Left ventricle myocardium inferior (tissue), 1 donor: ENCODE measurements around the gene CHCHD10. TPM values are rescaled to one million over a fixed set of nuclear protein-coding genes. Genes with fewer than 3 reads are reported as not detected.

ENCODE experiments used
- DNase-seq: peaks from one replicate; pipeline ENCODE4 v3.0.0-alpha.2; 2020
- H3K27ac ChIP-seq: fragments of 200-600 bp; replicated peaks from 2 replicates; pipeline ENCODE4 v1.8.0; 2021
- H3K27me3 ChIP-seq: fragments of 200-600 bp; 2 replicates; pipeline ENCODE4 v1.8.0; 2021; ENCODE audit warnings: low read depth
- H3K36me3 ChIP-seq: fragments of 200-600 bp; 2 replicates; pipeline ENCODE4 v1.8.0; 2021
- H3K4me1 ChIP-seq: fragments of 200-600 bp; 2 replicates; pipeline ENCODE4 v1.8.0; 2021
- H3K4me3 ChIP-seq: fragments of 200-600 bp; 2 replicates; pipeline ENCODE4 v1.8.0; 2021; ENCODE audit warnings: mild to moderate bottlenecking, moderate library complexity
- H3K9me3 ChIP-seq: fragments of 200-600 bp; replicated peaks from 2 replicates; pipeline ENCODE4 v1.8.0; 2021
- CTCF ChIP-seq: fragments of 200-600 bp; IDR thresholded peaks from 2 replicates; pipeline ENCODE4 v1.8.0; 2021; ENCODE audit warnings: antibody characterized with exemption, mild to moderate bottlenecking, borderline replicate concordance
- intact Hi-C: fragments of 100-400 bp; cut with micrococcal nuclease; formaldehyde crosslinking; loops from one replicate; pipeline ENCODE4 v1.11.0; 2022
- total RNA-seq: library from RNA; stranded (reverse); fragmentation: NEBNext Ultra II Directional; extraction: Animal tissue kit (Norgen Biotek cat#: 25700); gene quantifications from one replicate; pipeline ENCODE4 v1.2.1, GENCODE V29; 2021
- donor health status: DM: no; HTN: yes; CAD: no; lungs with severe emphysema.

Gene CHCHD10
- total RNA-seq, 1 donor from 2014 or later, result 1,446 TPM

DNA sequence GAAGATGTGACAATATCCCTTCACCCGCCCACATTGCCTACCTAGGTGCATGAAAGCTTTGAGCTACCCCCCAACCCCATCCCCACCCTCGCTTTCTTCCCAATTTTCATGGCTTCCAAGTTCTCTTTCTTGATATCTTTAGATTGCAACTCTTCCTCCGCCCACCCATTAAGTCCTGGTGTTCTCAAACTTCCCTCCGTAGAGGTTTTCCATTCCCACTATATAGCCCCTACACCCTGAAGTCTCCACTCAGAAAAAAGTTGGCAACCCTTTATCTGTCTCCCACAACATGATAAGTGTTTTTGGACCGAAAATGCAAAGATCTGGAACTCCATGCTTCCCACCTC, 17.4 kb downstream of the CHCHD10 start:
- intact Hi-C loops, result no loop called here
- no peak for DNase-seq
- H3K27ac ChIP-seq, result peak overlapping the region; percentile 91
- peak overlapping the region; percentile 83 for H3K4me3 ChIP-seq
- H3K4me1 ChIP-seq, result peaks cover 21% of the 10 kb centered on the region
- no peaks in the 10 kb centered on the region for H3K9me3 ChIP-seq
- no peak for TF ChIP-seq CTCF
- H3K36me3 ChIP-seq, result no peaks in the 10 kb centered on the region
- H3K27me3 ChIP-seq, result no peaks in the 10 kb centered on the region

DNA sequence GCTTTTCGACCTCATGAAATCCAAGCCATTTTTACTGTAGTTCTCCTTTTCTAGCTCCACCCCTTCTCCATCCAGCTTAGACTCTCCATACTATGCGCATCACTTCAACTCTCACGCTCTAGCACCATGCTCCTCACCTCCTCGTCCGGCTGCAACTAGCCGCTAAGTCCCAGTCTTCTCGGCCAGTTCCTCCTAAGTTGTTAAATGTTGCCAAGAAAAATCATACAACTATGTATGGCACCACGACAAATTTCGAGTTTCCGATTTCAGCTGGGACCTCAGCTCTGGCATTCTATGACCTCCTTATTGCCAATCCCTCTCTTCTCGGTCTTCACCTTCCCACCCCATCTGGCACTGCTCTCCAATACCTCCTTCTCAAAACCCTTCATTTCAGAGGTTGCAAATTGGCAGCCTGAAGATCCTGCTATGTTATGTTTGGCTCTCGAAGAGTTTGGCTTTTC, 17.9 kb downstream of the CHCHD10 start:
- Histone ChIP-seq H3K36me3 (peaks cover 5% of the 10 kb centered on the region), H3K9me3 (no peaks in the 10 kb centered on the region), H3K4me3 (peak overlapping the region; percentile 83), H3K27me3 (no peaks in the 10 kb centered on the region), H3K27ac (peak overlapping the region; percentile 91), H3K4me1 (peaks cover 21% of the 10 kb centered on the region)
- no peak for TF ChIP-seq CTCF
- no peak for DNase-seq
- intact Hi-C loops, result no loop called here

GRCh38 chr22:23745791-23746190, 22.0 kb downstream of the CHCHD10 start:
- Histone ChIP-seq H3K36me3 (peaks cover 29% of the 10 kb centered on the region), H3K27ac (no peak overlapping the region), H3K4me3 (no peak overlapping the region), H3K4me1 (peaks cover 33% of the 10 kb centered on the region), H3K9me3 (peaks cover 6% of the 10 kb centered on the region), H3K27me3 (no peaks in the 10 kb centered on the region)
- no peak for DNase-seq
- intact Hi-C loops, result no loop called here
- no peak for TF ChIP-seq CTCF

DNA sequence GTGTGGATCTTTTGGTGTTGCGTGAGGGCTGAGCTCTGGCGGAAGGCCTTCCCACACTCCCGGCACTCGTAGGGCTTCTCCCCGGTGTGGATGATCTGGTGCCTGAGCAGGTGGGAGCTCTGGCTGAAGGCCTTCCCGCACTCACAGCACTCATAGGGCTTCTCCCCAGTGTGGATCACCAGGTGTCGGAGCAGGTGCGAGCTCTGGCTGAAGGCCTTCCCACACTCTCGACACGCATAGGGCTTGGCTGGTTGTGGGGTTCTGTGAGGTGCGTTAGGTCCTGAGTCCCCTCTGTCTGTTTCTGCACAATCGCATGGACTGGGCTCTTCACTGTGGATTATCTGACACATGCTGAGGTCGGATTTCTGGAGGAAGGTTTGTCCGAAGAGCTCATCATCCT, 23.3 kb downstream of the CHCHD10 start:
- Histone ChIP-seq H3K36me3 (peaks cover 29% of the 10 kb centered on the region), H3K4me1 (peaks cover 20% of the 10 kb centered on the region), H3K9me3 (peaks cover 6% of the 10 kb centered on the region), H3K27ac (no peak overlapping the region), H3K27me3 (no peaks in the 10 kb centered on the region), H3K4me3 (no peak overlapping the region)
- no peak for TF ChIP-seq CTCF
- intact Hi-C loops, result no loop called here
- DNase-seq, result no peak

- intact Hi-C loops, result no loop called here
- peaks cover 29% of the 10 kb centered on the region for H3K36me3 ChIP-seq
- H3K9me3 ChIP-seq, result peaks cover 6% of the 10 kb centered on the region
- no peak overlapping the region for H3K27ac ChIP-seq
- no peaks in the 10 kb centered on the region for H3K27me3 ChIP-seq
- TF ChIP-seq CTCF, result no peak
- H3K4me1 ChIP-seq, result peaks cover 20% of the 10 kb centered on the region
- DNase-seq, result no peak
- H3K4me3 ChIP-seq, result no peak overlapping the region
These were observed 23.8 kb downstream of the CHCHD10 start for GRCh38 chr22:23744001-23744400.

- intact Hi-C loops, result no loop called here
- Histone ChIP-seq H3K9me3 (peaks cover 6% of the 10 kb centered on the region), H3K27ac (peak overlapping the region; percentile 56), H3K4me1 (peaks cover 20% of the 10 kb centered on the region), H3K27me3 (no peaks in the 10 kb centered on the region), H3K4me3 (no peak overlapping the region), H3K36me3 (peaks cover 29% of the 10 kb centered on the region)
- no peak for TF ChIP-seq CTCF
- DNase-seq, result peak; percentile 48
These were observed 24.5 kb downstream of the CHCHD10 start for GRCh38 chr22:23743303-23743705.
